SJCRH30 (cell line): ENCODE results near the gene CDK5R1. TPM values are rescaled to one million over a fixed set of nuclear protein-coding genes. Genes with fewer than 3 reads are reported as not detected.

ENCODE experiments used
- DNase-seq, 2 experiments: peaks; one replicate each; pipeline ENCODE4 v3.0.0-alpha.2; 2015 to 2020
- H3K27ac ChIP-seq: fragments of 250-450 bp; sonication (Bioruptor Pico); 2 replicates; pipeline ENCODE4 v1.5.1; 2020; ENCODE audit warnings: mild to moderate bottlenecking, moderate library complexity
- H3K27me3 ChIP-seq: fragments of 250-450 bp; sonication (Bioruptor Pico); 2 replicates; pipeline ENCODE4 v1.5.1; 2020; ENCODE audit warnings: mild to moderate bottlenecking, moderate library complexity
- H3K36me3 ChIP-seq: fragments of 250-450 bp; sonication (Bioruptor Pico); 2 replicates; pipeline ENCODE4 v1.5.1; 2020; ENCODE audit warnings: mild to moderate bottlenecking, moderate library complexity
- H3K4me1 ChIP-seq: fragments of 250-450 bp; sonication (Bioruptor Pico); 2 replicates; pipeline ENCODE4 v1.5.1; 2020; ENCODE audit warnings: mild to moderate bottlenecking, moderate library complexity
- H3K4me3 ChIP-seq: fragments of 250-450 bp; sonication (Bioruptor Pico); 2 replicates; pipeline ENCODE4 v1.5.1; 2020; ENCODE audit warnings: mild to moderate bottlenecking, moderate library complexity
- H3K9me3 ChIP-seq: fragments of 250-450 bp; sonication (Bioruptor Pico); replicated peaks from 2 replicates; pipeline ENCODE4 v1.5.1; 2020; ENCODE audit warnings: mild to moderate bottlenecking, moderate library complexity
- total RNA-seq: library from RNA; depleted of rRNA; stranded (reverse); fragments of >200 nt; shearing (Covaris generic); gene quantifications from 2 replicates; pipeline ENCODE4 v1.2.3, GENCODE V29; 2014

The CDK5R1 gene
- total RNA-seq, 1 experiment from 2014 or later, result 4.7 TPM

DNA sequence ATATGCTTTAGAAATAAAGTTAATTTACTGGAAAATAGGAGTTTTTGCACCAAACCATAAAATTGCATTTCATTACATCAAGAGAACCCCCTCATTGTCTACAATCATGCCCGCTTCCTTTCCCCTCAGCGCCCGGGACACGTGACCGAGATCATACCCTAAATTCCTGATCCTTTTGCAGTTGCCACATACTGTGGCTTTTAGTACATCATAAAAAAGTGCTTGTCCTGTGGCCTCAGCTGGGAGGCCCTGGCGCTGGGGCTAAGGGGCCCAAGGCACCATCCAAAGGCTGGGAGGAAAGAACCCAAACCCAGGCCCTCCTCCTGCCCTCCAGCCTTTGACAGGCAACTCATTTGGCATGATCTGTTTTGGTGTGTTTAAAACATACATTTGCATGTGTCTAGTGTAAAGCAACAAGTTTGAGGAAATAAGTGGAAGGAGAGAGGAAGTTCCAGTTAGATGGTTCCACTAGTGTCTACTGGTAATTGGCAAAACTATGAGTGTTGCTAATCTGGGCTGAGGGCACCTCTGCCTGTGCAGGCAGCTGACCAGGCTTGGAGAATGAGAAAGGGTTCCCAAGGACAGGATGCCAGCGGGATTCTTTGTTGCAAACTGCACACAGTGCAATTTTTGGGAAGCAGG is 6.0 kb downstream of the CDK5R1 start:
- no peak overlapping the region for H3K27ac ChIP-seq
- peaks cover 3% of the 10 kb centered on the region; the same call in 1 of the 2 replicates for H3K4me1 ChIP-seq
- no peak overlapping the region for H3K4me3 ChIP-seq
- H3K27me3 ChIP-seq, result peaks cover 7% of the 10 kb centered on the region; the same call in 1 of the 2 replicates
- H3K36me3 ChIP-seq, result no peaks in the 10 kb centered on the region
- no peaks in the 10 kb centered on the region for H3K9me3 ChIP-seq
- DNase-seq, result no peak

DNA sequence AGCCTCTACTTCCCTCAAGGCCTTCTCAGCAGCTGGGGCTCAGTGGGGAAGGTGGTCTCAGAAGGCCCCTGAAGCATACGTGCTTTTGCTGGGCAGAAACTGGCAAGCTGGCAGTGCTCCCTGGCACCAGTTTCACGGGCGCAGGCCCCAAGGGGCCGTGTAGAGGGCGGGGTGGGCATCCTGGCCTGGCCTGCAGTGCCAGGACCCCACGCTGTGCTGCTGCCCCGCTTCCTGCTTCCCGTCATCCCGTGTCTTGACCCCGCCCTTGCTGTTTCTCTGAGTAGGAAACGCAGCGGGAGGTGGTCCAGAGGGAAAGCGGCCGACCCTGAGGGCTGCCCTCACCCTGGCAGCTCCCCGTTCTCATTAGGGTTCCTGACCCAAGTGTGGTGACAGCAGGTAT is 6.8 kb downstream of the CDK5R1 start:
- no peak overlapping the region for H3K4me3 ChIP-seq
- peaks cover 8% of the 10 kb centered on the region; the same call in 1 of the 2 replicates for H3K27me3 ChIP-seq
- H3K9me3 ChIP-seq, result no peaks in the 10 kb centered on the region
- no peak for DNase-seq
- no peaks in the 10 kb centered on the region for H3K36me3 ChIP-seq
- H3K4me1 ChIP-seq, result peaks cover 6% of the 10 kb centered on the region; the same call in 1 of the 2 replicates
- no peak overlapping the region for H3K27ac ChIP-seq

DNA sequence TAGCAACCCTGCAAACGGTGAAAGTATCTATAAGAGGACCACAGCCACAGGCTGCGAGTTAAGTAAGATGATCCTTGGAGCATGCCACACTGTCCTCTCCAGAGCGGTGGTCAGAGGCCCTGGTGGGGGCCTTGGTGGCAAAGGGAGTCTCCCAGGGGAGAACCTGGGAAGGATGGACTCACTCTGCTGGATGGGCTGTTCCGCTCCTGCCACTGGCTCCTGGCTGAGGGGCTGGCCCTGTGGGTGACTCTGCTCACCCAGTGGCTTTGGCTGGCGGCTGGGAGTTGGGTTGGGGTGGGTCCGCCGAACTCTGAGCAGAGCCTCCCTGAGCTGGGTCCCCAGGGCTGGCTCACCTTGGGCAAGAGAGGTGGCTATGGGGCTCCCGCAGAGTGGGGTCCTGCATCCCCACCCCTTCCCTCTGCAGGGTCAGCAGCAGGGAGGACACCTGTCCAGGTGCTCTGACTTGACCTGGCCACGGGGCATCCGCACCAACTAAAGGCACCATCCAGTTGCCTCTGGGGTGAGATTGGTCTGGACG is 7.3 kb downstream of the CDK5R1 start:
- peaks cover 8% of the 10 kb centered on the region; the same call in 1 of the 2 replicates for H3K27me3 ChIP-seq
- no peak overlapping the region for H3K27ac ChIP-seq
- no peak for DNase-seq
- H3K36me3 ChIP-seq, result no peaks in the 10 kb centered on the region
- peaks cover 6% of the 10 kb centered on the region; the same call in 1 of the 2 replicates for H3K4me1 ChIP-seq
- H3K9me3 ChIP-seq, result no peaks in the 10 kb centered on the region
- no peak overlapping the region for H3K4me3 ChIP-seq

DNA sequence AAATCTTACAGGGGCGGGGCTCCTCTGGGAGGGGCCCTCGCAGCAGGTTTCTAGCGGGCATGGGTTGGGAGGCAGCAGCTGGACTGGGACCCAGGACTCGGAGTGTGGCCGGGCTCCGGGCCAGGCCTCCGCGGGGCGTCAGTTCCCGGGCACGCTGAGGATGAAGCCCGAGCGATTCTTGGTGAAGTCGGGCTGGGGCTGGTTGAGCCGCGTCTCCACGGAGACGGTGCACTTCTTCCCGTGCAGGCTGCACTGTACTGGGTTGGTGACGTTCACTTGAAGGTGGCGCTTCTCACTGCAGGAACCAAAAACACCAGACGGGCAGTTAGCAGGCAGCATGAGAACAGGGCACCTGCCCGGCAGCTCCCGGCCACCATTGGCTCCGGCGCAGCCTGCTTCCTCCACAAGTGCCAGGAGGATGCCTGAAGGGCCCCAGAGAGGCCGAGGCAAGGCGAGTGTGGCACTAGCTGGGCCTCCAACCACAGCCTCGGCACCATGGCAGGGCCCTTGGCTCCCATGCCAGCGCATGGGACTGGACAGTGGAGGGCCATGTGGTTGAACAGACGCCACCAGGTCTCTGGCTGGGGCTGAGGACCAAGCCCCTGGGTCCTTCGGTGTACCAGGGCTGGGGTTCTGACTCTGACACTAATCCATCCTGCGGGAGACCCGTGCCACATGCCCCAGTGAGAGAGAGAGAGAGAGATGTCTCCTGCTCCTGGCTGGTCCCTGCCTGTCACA is 8.0 kb downstream of the CDK5R1 start:
- Histone ChIP-seq H3K36me3 (no peaks in the 10 kb centered on the region), H3K9me3 (no peaks in the 10 kb centered on the region), H3K27me3 (peaks cover 8% of the 10 kb centered on the region; the same call in 1 of the 2 replicates), H3K27ac (no peak overlapping the region), H3K4me3 (no peak overlapping the region), H3K4me1 (peaks cover 6% of the 10 kb centered on the region; the same call in 1 of the 2 replicates)
- DNase-seq, result no peak

DNA sequence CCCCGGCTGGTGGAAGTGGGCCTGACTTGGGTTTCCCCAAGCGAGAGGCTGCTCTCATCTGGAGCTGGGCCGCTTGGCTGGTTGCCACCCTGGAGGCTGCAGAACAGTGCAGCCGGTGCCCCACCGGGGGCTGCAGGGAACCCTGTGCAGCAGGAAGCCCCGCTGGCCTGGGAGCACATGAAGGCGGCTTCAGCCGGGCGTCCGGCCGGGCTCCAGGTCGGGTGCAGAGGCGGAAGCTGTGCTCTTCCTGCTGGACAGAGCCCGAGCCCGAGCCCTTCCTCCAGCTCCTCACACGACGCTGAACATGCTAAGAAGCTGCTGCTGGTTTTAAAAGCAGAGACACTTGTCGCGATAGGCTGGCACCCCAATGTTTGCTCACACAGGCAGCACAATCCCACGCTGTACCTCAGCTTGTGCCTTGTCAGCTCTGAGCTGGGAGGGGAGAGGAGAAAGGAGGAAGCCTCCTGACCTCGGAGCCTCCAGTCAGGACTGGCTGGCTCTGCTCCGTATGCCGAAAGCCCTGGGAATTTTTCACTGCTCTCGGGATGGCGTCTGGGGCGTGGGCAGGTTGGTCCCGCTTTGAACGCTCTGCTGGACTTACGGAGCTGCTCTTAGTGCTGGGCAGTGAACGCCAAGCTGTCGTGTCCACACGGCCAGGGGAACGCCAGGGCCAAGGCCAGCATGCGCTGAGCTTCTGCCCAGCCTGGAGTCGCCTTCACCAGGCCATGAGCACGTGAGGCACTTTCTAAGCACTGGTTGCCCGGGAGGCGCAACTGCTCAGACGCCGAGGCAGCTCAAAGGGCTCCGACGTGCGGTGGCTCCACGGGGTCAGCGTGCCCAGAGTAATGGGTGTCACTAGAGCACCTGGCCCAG is 8.8 kb downstream of the CDK5R1 start:
- no peaks in the 10 kb centered on the region for H3K36me3 ChIP-seq
- no peak overlapping the region for H3K4me3 ChIP-seq
- no peaks in the 10 kb centered on the region for H3K9me3 ChIP-seq
- H3K4me1 ChIP-seq, result peaks cover 6% of the 10 kb centered on the region; the same call in 1 of the 2 replicates
- peaks cover 8% of the 10 kb centered on the region; the same call in 1 of the 2 replicates for H3K27me3 ChIP-seq
- DNase-seq, result peak; percentile 48 to 54
- no peak overlapping the region for H3K27ac ChIP-seq

DNA sequence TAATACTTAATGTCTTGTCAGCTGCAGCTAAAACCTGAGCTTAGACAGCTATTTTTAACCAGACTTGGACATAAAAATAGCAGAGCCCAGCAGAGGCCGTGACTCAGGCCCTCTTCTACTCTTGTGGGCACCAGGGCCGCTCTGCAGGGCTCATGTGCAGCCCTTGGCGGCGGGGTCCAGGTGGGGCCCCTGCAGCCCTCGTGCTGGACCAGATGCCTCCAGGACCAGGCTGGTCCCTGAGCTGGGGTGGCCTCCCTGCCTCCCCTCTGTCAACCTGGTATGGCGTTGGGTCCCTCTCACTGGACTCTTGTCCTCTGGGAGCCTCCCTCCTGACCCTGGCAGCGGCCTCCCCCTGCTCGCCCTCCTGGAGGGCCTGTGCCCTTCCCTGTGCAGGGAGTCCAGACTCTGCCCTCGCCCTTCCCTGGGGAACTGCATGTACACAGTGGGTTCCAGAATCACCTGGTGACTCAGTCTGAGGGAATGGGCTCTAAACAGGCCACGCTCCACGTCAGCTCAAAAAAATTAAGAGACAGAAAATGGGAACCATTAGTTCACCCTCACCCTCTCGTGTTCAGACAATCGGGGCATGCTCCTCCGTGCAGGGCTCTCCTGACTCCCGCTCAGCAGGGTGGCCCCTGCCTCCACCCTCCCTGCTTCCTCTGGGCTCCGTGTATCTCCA is 9.7 kb downstream of the CDK5R1 start:
- Histone ChIP-seq H3K9me3 (no peaks in the 10 kb centered on the region), H3K4me1 (peaks cover 6% of the 10 kb centered on the region; the same call in 1 of the 2 replicates), H3K27me3 (peaks cover 8% of the 10 kb centered on the region; the same call in 1 of the 2 replicates), H3K4me3 (no peak overlapping the region), H3K36me3 (no peaks in the 10 kb centered on the region), H3K27ac (no peak overlapping the region)
- DNase-seq, result no peak

DNA sequence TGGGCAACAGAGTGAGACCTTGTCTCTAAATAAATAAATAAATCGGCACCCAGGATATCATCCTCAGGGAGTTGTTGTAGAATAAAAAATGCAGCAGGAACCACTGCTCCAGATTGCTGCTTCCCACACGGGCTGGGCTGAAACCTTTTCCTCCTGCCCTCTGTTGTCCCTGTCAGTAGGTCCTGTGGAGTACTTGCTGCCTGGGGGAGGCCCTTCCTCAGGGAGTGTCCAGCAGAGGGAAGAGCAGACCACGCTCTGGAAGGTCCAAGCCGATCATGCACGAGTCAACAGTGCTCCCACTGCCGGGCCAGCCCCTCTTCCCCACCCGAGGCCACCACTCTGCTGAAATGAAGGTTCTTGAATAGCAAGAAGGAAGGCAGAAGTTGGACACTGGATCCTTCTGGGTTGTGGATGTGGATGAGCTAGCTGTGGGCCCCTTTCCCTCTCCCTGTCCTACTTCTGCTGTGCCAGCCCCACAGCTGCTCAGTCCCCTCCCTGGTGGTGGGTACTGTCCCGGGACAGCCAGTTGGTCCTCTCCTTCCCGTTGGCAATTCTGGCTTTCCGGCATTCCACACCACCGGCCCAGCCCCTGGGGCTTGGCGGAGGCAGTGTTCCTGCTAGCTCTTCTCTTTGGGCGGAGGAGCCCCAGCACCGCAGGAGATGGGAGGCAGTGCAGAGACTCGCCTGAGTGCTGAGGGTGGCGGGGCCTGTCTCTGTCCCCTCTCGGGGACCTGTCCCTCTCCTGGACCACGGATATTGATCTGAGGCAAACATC is 10.8 kb downstream of the CDK5R1 start:
- DNase-seq, result no peak
- Histone ChIP-seq H3K4me1 (peaks cover 8% of the 10 kb centered on the region), H3K9me3 (no peaks in the 10 kb centered on the region), H3K27ac (no peak overlapping the region), H3K4me3 (no peak overlapping the region), H3K36me3 (no peaks in the 10 kb centered on the region), H3K27me3 (peaks cover 8% of the 10 kb centered on the region; the same call in 1 of the 2 replicates)

DNA sequence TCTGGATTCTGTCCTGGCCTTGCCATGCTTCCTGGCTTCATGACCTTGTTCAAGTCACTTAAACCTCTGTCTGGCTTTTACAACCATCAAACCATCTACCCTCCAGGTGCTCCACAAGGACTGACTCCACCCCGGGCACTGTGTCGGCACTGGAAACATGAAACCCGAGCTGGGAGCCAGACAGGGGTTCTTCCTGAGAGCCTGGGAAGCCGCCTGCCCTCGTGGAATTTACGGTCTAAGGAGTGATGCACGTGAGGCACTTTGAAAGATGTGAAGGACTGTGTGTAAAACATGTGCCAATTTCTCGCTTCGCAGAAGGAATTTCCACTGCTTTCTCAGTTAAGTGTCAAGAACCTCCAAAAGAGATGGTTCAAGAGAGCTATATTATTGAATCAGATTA is 11.6 kb downstream of the CDK5R1 start:
- H3K4me1 ChIP-seq, result peaks cover 16% of the 10 kb centered on the region

DNA sequence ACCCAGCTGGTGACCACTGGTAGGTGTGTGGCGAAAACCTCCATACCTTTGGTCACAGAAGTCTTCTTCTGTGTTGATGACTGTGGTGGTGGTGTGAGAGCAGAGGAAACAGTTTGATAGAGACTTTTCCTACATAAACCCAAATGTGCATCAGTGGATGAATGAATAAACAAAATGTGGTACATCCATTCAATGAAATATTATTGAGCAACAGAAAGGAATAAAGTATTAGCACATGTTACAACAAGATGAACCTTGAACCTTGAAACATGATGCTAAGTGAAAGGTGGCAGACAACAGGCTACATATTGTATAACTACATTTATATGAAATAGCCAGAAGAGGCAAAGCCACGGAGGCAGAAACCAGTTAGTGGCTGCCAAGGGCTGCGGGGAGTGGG is 15.2 kb downstream of the CDK5R1 start:
- Histone ChIP-seq H3K36me3 (no peaks in the 10 kb centered on the region), H3K9me3 (no peaks in the 10 kb centered on the region), H3K27me3 (peaks cover 4% of the 10 kb centered on the region; the same call in 1 of the 2 replicates), H3K4me3 (no peak overlapping the region), H3K27ac (no peak overlapping the region), H3K4me1 (peaks cover 31% of the 10 kb centered on the region)
- no peak for DNase-seq

More for the DNA sequence above, 11.6 kb downstream of the CDK5R1 start:
- H3K4me3 ChIP-seq, result no peak overlapping the region
- no peaks in the 10 kb centered on the region for H3K36me3 ChIP-seq
- peaks cover 8% of the 10 kb centered on the region; the same call in 1 of the 2 replicates for H3K27me3 ChIP-seq
- DNase-seq, result peak in 1 of 2 experiments; percentile 38
- H3K9me3 ChIP-seq, result no peaks in the 10 kb centered on the region
- no peak overlapping the region for H3K27ac ChIP-seq

DNA sequence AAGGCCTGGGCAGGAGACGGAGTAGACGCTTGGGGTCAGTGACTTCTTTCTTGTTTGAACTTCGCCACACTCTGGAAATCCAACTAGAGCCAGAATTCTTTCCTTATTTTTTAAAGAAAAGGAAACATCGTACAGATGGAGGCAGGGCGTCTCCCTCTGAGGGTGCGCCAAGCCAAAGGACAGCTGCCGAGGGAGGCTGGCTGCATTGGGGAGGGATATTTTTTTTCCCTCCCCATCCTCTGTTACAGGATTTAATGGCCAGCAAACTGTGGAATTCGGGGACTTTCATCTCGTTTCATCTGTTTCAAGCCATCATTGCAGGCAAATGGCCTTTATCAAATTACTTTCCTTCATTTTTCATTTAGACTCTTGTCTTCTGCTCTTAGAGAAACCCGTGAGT is 15.9 kb downstream of the CDK5R1 start:
- Histone ChIP-seq H3K9me3 (no peaks in the 10 kb centered on the region), H3K36me3 (no peaks in the 10 kb centered on the region), H3K27ac (no peak overlapping the region; the same call in 1 of the 2 replicates), H3K4me1 (peaks cover 31% of the 10 kb centered on the region), H3K27me3 (peaks cover 2% of the 10 kb centered on the region; the same call in 1 of the 2 replicates), H3K4me3 (no peak overlapping the region)
- DNase-seq, result no peak

DNA sequence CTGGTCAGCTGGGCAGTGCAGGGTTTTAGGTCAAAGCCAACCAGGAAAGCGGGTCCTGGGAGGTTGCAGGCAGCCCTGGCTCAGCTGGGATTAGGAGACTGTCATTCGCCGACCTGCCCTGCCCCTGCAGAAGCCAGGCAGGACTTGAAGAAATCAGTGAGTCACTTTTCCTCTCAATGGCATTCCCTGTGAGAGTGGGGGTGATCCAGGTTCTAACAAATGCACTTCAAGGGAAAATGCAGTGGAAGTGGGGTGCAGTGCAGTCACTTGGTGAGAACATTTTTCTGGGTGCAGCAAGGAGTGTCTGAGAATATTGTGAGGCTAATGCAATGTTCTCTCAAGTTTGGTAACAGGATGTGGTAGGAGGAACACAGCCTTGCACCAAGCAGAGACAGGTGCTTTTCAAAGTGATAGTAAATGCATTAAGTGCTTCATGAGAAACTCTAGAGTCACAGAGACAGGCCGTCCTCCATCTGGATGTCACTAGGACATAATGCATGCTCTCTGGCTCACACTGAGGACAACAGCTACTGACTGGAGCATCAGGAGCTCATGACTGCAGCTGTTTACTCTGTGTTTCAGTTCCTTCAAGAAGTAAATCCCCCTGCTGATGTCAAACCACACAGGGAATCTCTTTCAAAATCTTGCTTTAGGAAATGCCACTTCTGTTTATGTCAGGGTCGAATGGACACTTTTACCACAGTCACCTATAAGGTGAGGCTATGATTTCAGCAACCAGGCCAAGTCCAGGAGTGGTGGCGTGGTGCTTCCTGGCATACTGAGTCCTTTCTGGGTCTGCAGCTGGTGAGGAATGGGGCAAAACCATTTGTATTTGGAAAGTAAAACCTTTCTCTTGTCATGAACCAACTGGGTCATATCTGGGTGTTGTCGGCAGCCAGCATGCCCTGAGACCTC is 16.7 kb downstream of the CDK5R1 start:
- no peaks in the 10 kb centered on the region for H3K36me3 ChIP-seq
- H3K27ac ChIP-seq, result peak overlapping the region; percentile 21
- DNase-seq, result no peak
- peaks cover 28% of the 10 kb centered on the region for H3K4me1 ChIP-seq
- no peaks in the 10 kb centered on the region for H3K9me3 ChIP-seq
- no peaks in the 10 kb centered on the region for H3K27me3 ChIP-seq
- no peak overlapping the region for H3K4me3 ChIP-seq

DNA sequence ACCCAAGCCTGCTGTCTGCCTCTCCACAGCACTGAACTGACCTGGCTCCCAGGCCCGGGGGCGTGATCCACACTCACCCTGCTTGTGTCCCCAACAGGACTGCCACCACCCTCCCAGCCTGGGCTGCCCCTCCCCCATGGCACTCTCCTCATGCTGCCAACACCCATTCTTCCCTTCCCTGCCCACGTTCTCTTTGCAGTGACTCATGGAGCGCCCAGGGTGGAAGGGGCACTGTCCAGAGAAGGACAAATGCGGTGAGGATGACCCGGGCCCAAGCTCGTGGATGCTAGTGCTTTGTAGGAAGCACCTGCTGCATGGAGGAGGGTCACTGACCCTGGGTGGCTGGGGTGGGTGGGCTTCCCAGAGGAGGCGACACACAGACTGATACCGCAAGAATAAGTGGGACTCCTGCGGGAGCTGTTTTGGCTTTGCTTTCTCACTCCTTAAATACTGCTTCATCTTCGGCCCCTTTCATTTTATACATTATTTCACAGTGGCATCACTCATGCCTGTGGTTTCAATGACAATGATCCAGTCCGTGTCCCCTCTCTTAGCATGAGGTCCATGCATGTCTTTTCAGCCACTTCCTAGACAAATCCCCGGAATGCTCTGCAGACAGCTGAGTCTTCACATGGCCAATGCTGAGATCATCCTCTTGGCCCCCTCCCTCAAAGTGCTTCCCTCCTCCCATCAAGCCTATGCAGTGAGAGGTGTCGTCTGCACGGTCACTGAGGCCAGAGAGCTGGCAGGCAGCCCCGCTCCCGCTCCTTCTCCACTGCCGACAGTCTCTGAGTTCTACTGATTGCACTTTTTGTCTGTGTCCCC is 17.6 kb downstream of the CDK5R1 start:
- no peak overlapping the region for H3K4me3 ChIP-seq

More for the DNA sequence above, 17.6 kb downstream of the CDK5R1 start:
- peak; percentile 46 to 57 for DNase-seq
- H3K4me1 ChIP-seq, result peaks cover 28% of the 10 kb centered on the region
- H3K27ac ChIP-seq, result peak overlapping the region; percentile 21
- H3K27me3 ChIP-seq, result peaks cover 3% of the 10 kb centered on the region; the same call in 1 of the 2 replicates
- H3K36me3 ChIP-seq, result no peaks in the 10 kb centered on the region
- no peaks in the 10 kb centered on the region for H3K9me3 ChIP-seq
